Testis (tissue), 3 donors: ENCODE data around the gene FES. TPM values are rescaled to one million over a fixed set of nuclear protein-coding genes. Genes with fewer than 3 reads are reported as not detected.
A peak's percentile ranks its signal among the peaks of the same experiment; 100 is the strongest.
"Not testable (repeated sequence)": the region's sequence is repeated elsewhere in the genome, so short reads cannot be mapped to it uniquely, and the experiment has no call there.

Experiments
- DNase-seq: peaks from one replicate; pipeline ENCODE4 v3.0.0-alpha.2; 2019
- H3K27ac ChIP-seq, 2 donors: fragments of 200-600 bp; sonication (generic); one replicate each; pipeline ENCODE4 v1.5.1; 2019
- H3K27me3 ChIP-seq: fragments of 200-600 bp; sonication (generic); one replicate; pipeline ENCODE4 v1.5.1; 2019
- H3K36me3 ChIP-seq: fragments of 200-600 bp; sonication (generic); one replicate; pipeline ENCODE4 v1.5.1; 2017; ENCODE audit warnings: low read depth; ENCODE audit errors: missing control alignments
- H3K4me1 ChIP-seq: fragments of 200-600 bp; sonication (generic); one replicate; pipeline ENCODE4 v1.5.1; 2019
- H3K4me3 ChIP-seq, 2 donors: fragments of 200-600 bp; sonication (generic); one replicate each; pipeline ENCODE4 v1.5.1; 2017 to 2019
- H3K9me3 ChIP-seq: fragments of 200-600 bp; sonication (generic); one replicate; pipeline ENCODE4 v1.5.1; 2017
- CTCF ChIP-seq, 3 experiments: fragments of 450-650 bp in 2 of 3; fragments of 200-600 bp in 1 of 3; sonication (generic) in 1 of 3; IDR thresholded peaks; one replicate each; pipeline ENCODE4 v1.5.1; 2016 to 2019; ENCODE audit warnings: antibody characterized with exemption in 3 of 3, mild to moderate bottlenecking in 2 of 3, moderate library complexity in 1 of 3
- POLR2A ChIP-seq: fragments of 450-650 bp; IDR thresholded peaks from one replicate; pipeline ENCODE4 v1.6.1; 2017; ENCODE audit warnings: antibody characterized with exemption, mild to moderate bottlenecking, moderate library complexity
- WGBS, 2 donors: methylation state at CpG; one replicate each; pipeline ENCODE4 v1.1.5; 2018; 5-methylcytosine and 5-hydroxymethylcytosine counted together
- intact Hi-C: fragments of 100-400 bp; cut with DNase I; formaldehyde crosslinking; loops from one replicate; pipeline ENCODE4 v1.15.1; 2023; ENCODE audit warnings: low total_unique reads
- polyA plus RNA-seq: library from polyadenylated mRNA; stranded (reverse); fragments of 350-450 nt; fragmentation: Illumina TruSeq; extraction: RNeasy Lipid Tissue Mini Kit (QIAGEN cat#74804); gene quantifications from one replicate; pipeline ENCODE4 v1.2.3, GENCODE V29; 2014; ENCODE audit warnings: low read depth, low replicate concordance; ENCODE audit not compliant: insufficient read depth
- total RNA-seq, 2 donors: library from RNA; depleted of rRNA; stranded (reverse); fragments of >200 nt; gene quantifications; one replicate each; pipeline ENCODE4 v1.2.3, GENCODE V29; 2016

The FES gene
- total and polyA plus RNA-seq, 3 donors from 2014 or later: 14.4 to 23.1 (median 18.6) TPM

- TF ChIP-seq CTCF (IDR thresholded peaks at IDR 0.05): no peak
- no peak for TF ChIP-seq POLR2A
- intact Hi-C loops: no loop called here
- Histone ChIP-seq H3K9me3 (no peaks in the 10 kb centered on the region), H3K36me3 (no peaks in the 10 kb centered on the region), H3K4me1 (peaks cover 7% of the 10 kb centered on the region), H3K27ac (no peak overlapping the region), H3K27me3 (no peaks in the 10 kb centered on the region), H3K4me3 (no peak overlapping the region)
- 92% methylated on average over 11 of the region's 11 CpGs for WGBS, 2 donors
- DNase-seq: no peak
Measured at GRCh38 chr15:90916461-90916860, 32.2 kb downstream of the FES start.

- no peaks in the 10 kb centered on the region for H3K27me3 ChIP-seq
- no peak for DNase-seq
- H3K36me3 ChIP-seq: no peaks in the 10 kb centered on the region
- peaks cover 7% of the 10 kb centered on the region for H3K4me1 ChIP-seq
- H3K27ac ChIP-seq: peak overlapping the region; percentile 74 to 86
- WGBS, 2 donors: 92 to 95% methylated on average over 12 of the region's 12 CpGs
- no peak overlapping the region for H3K4me3 ChIP-seq
- H3K9me3 ChIP-seq: no peaks in the 10 kb centered on the region
- intact Hi-C loops: no loop called here
- no peak for TF ChIP-seq POLR2A
- TF ChIP-seq CTCF (IDR thresholded peaks at IDR 0.05): no peak
Measured at GRCh38 chr15:90917569-90917968, 33.3 kb downstream of the FES start.

- no peak overlapping the region for H3K4me3 ChIP-seq
- no peaks in the 10 kb centered on the region for H3K27me3 ChIP-seq
- peak overlapping the region; percentile 74 to 86 for H3K27ac ChIP-seq
- intact Hi-C loops: no loop called here
- DNase-seq: no peak
- H3K36me3 ChIP-seq: no peaks in the 10 kb centered on the region
- TF ChIP-seq POLR2A (no peak), CTCF (IDR thresholded peaks at IDR 0.05) (no peak)
- H3K4me1 ChIP-seq: peaks cover 7% of the 10 kb centered on the region
- WGBS, 2 donors: 92 to 94% methylated on average over 23 of the region's 23 CpGs
- H3K9me3 ChIP-seq: no peaks in the 10 kb centered on the region
Measured at GRCh38 chr15:90918034-90918788, 33.9 kb downstream of the FES start.

- peak overlapping the region; percentile 74 to 86 for H3K27ac ChIP-seq
- H3K36me3 ChIP-seq: no peaks in the 10 kb centered on the region
- 58 to 81% methylated on average over 5 to 6 of the region's 6 CpGs for WGBS, 2 donors
- TF ChIP-seq CTCF (IDR thresholded peaks at IDR 0.05) (no peak), POLR2A (no peak)
- H3K9me3 ChIP-seq: no peaks in the 10 kb centered on the region
- H3K4me3 ChIP-seq: no peak overlapping the region
- peaks cover 7% of the 10 kb centered on the region for H3K4me1 ChIP-seq
- DNase-seq: peak; percentile 83
- intact Hi-C loops: no loop called here
- H3K27me3 ChIP-seq: no peaks in the 10 kb centered on the region
Measured at GRCh38 chr15:90918835-90919234, 34.5 kb downstream of the FES start.

- Histone ChIP-seq H3K4me1 (peaks cover 7% of the 10 kb centered on the region), H3K27me3 (no peaks in the 10 kb centered on the region), H3K27ac (no peak overlapping the region), H3K4me3 (no peak overlapping the region), H3K36me3 (no peaks in the 10 kb centered on the region), H3K9me3 (no peaks in the 10 kb centered on the region)
- TF ChIP-seq CTCF (IDR thresholded peaks at IDR 0.05) (no peak), POLR2A (no peak)
- DNase-seq: no peak
- WGBS, 2 donors: 87 to 93% methylated on average over 4 of the region's 4 CpGs
- intact Hi-C loops: no loop called here
Measured at GRCh38 chr15:90921887-90922286, 37.6 kb downstream of the FES start.

GRCh38 chr15:90922712-90923322 lies 38.5 kb downstream of the FES start:
- H3K4me1 ChIP-seq, H3K27me3 ChIP-seq, H3K36me3 ChIP-seq, H3K4me3 ChIP-seq, H3K27ac ChIP-seq, H3K9me3 ChIP-seq, intact Hi-C loops, DNase-seq: not testable (repeated sequence)
- 89 to 95% methylated on average over 7 of the region's 7 CpGs for WGBS, 2 donors
